Left ventricle myocardium inferior (tissue), 1 donor: ENCODE data around the gene DENND4C. TPM values are rescaled to one million over a fixed set of nuclear protein-coding genes. Genes with fewer than 3 reads are reported as not detected.

Source experiments
- DNase-seq: peaks from one replicate; pipeline ENCODE4 v3.0.0-alpha.2; 2020
- H3K27ac ChIP-seq: fragments of 200-600 bp; replicated peaks from 2 replicates; pipeline ENCODE4 v1.8.0; 2021
- H3K27me3 ChIP-seq: fragments of 200-600 bp; 2 replicates; pipeline ENCODE4 v1.8.0; 2021; ENCODE audit warnings: low read depth
- H3K36me3 ChIP-seq: fragments of 200-600 bp; 2 replicates; pipeline ENCODE4 v1.8.0; 2021
- H3K4me1 ChIP-seq: fragments of 200-600 bp; 2 replicates; pipeline ENCODE4 v1.8.0; 2021
- H3K4me3 ChIP-seq: fragments of 200-600 bp; 2 replicates; pipeline ENCODE4 v1.8.0; 2021; ENCODE audit warnings: mild to moderate bottlenecking, moderate library complexity
- H3K9me3 ChIP-seq: fragments of 200-600 bp; replicated peaks from 2 replicates; pipeline ENCODE4 v1.8.0; 2021
- intact Hi-C: fragments of 100-400 bp; cut with micrococcal nuclease; formaldehyde crosslinking; loops from one replicate; pipeline ENCODE4 v1.11.0; 2022
- total RNA-seq: library from RNA; stranded (reverse); fragmentation: NEBNext Ultra II Directional; extraction: Animal tissue kit (Norgen Biotek cat#: 25700); gene quantifications from one replicate; pipeline ENCODE4 v1.2.1, GENCODE V29; 2021
- TF ChIP-seq, protein P1 (sequence below): fragments of 200-600 bp; IDR thresholded peaks from 2 replicates; pipeline ENCODE4 v1.8.0; 2021; ENCODE audit warnings: antibody characterized with exemption, mild to moderate bottlenecking, borderline replicate concordance
- donor health status: DM: no; HTN: yes; CAD: no; lungs with severe emphysema.

The DENND4C gene
- total RNA-seq, 1 donor from 2014 or later: 20.8 TPM

DNA sequence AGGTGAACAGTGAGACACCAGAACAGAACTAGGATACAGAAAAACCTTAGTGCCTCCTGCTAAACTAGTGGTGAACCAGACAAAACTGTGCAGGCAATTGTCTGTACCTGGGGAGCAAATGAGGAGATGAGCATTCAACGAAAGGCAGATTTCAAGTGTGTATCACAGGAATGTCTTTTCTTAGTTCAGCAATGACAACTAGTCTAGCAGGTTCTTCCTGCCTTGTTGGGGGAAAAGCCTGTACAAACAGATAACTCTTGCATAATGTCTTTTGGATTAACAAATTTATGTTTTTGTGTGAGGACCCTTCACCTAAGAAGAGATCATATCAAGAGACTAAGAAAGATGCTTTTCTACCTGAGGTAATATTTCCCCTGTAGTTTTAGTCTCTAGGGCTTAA, 21.8 kb upstream of the DENND4C start:
- Histone ChIP-seq H3K4me3 (no peak overlapping the region), H3K27me3 (no peaks in the 10 kb centered on the region), H3K36me3 (no peaks in the 10 kb centered on the region), H3K27ac (no peak overlapping the region), H3K4me1 (no peaks in the 10 kb centered on the region), H3K9me3 (no peaks in the 10 kb centered on the region)
- intact Hi-C loops: no loop called here
- TF ChIP-seq, protein P1, sequence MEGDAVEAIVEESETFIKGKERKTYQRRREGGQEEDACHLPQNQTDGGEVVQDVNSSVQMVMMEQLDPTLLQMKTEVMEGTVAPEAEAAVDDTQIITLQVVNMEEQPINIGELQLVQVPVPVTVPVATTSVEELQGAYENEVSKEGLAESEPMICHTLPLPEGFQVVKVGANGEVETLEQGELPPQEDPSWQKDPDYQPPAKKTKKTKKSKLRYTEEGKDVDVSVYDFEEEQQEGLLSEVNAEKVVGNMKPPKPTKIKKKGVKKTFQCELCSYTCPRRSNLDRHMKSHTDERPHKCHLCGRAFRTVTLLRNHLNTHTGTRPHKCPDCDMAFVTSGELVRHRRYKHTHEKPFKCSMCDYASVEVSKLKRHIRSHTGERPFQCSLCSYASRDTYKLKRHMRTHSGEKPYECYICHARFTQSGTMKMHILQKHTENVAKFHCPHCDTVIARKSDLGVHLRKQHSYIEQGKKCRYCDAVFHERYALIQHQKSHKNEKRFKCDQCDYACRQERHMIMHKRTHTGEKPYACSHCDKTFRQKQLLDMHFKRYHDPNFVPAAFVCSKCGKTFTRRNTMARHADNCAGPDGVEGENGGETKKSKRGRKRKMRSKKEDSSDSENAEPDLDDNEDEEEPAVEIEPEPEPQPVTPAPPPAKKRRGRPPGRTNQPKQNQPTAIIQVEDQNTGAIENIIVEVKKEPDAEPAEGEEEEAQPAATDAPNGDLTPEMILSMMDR: no peak
- DNase-seq: no peak

DNA sequence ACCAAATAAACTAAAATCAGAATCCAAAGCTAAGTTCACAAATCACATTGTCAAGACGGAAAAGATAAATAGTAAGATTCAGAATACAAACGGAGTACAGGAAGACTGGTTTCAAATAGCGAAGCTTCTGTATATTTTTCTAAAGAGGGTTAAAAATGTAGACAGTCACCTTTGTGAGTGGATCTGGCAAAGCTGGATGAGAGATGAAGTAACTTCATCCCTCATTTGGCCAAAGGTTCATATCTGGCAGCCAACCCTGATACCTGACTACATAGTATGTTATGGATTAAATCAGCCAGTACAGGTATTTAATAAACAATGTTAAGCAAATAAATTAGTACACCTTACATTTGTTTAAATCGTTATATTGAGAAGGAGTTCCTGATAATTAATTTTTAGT, 21.3 kb upstream of the DENND4C start:
- DNase-seq: no peak
- Histone ChIP-seq H3K36me3 (no peaks in the 10 kb centered on the region), H3K4me1 (no peaks in the 10 kb centered on the region), H3K4me3 (no peak overlapping the region), H3K27ac (no peak overlapping the region), H3K9me3 (no peaks in the 10 kb centered on the region), H3K27me3 (no peaks in the 10 kb centered on the region)
- TF ChIP-seq, protein P1: no peak
- intact Hi-C loops: no loop called here

DNA sequence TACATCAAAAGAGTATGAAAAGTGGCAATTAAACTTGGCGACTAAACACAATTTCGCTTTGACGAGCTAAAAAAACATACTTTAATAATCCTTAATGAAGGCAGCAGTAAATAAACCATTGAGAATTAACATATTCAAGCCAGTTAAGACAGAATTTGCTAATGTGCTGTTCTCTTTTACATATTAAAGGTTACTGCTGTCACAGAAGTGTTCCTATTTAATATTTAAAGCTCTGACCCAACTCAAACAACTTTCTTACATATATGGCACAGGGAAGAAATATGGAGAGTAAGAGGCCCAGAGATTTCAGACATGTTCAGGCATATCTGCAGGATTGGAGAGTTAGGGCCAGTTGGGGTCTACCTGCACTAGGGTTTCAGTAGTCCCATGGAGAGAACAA, 16.7 kb upstream of the DENND4C start:
- no peaks in the 10 kb centered on the region for H3K36me3 ChIP-seq
- no peak overlapping the region for H3K4me3 ChIP-seq
- no peak overlapping the region for H3K27ac ChIP-seq
- no peaks in the 10 kb centered on the region for H3K4me1 ChIP-seq
- no peaks in the 10 kb centered on the region for H3K9me3 ChIP-seq
- no peak for DNase-seq
- H3K27me3 ChIP-seq: no peaks in the 10 kb centered on the region
- TF ChIP-seq, protein P1: no peak
- intact Hi-C loops: no loop called here

DNA sequence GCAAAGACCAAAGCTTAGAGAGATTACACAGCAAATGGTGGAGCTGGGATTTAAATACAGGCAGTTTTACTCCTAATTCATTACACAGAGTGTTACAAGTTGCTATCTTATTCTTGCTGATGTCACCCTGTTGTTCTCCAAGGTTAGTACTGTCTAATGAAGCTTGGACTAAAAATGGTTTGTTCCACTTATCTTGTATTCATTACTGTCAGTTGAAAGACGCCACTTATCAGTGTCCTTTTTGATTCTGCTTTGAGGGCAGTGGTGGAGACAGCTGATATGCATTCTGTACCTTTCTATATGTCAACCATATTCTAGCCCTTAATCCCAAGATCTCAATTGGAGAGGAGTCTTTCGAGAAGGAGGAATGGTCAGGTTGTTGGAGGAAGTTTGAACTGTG, 14.0 kb upstream of the DENND4C start:
- intact Hi-C loops: no loop called here

DNA sequence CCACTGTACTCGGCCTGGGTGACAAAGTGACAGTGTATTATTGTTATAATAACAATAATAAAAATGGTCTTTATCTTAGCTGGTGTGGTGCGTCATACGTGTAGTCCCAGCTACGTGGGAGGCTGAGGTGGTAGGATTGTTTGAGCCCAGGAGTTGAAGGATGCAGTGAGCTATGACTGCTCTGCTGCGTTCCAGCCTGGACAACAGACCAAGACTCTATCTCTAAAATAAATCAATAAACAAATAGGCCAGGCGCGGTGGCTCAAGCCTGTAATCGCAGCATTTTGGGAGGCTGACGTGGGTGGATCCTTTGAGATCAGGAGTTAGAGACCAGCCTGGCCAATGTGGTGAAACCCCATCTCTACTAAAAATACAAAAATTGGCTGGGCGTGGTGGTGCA, 9.2 kb upstream of the DENND4C start:
- no peaks in the 10 kb centered on the region for H3K9me3 ChIP-seq
- DNase-seq: no peak
- no peaks in the 10 kb centered on the region for H3K27me3 ChIP-seq
- TF ChIP-seq, protein P1: no peak
- peaks cover 6% of the 10 kb centered on the region for H3K4me1 ChIP-seq
- intact Hi-C loops: no loop called here
- no peaks in the 10 kb centered on the region for H3K36me3 ChIP-seq
- H3K4me3 ChIP-seq: no peak overlapping the region
- no peak overlapping the region for H3K27ac ChIP-seq

More for the DNA sequence above, 14.0 kb upstream of the DENND4C start:
- H3K36me3 ChIP-seq: no peaks in the 10 kb centered on the region
- no peaks in the 10 kb centered on the region for H3K4me1 ChIP-seq
- H3K27me3 ChIP-seq: no peaks in the 10 kb centered on the region
- TF ChIP-seq, protein P1: no peak
- H3K4me3 ChIP-seq: no peak overlapping the region
- no peaks in the 10 kb centered on the region for H3K9me3 ChIP-seq
- H3K27ac ChIP-seq: no peak overlapping the region
- DNase-seq: no peak

DNA sequence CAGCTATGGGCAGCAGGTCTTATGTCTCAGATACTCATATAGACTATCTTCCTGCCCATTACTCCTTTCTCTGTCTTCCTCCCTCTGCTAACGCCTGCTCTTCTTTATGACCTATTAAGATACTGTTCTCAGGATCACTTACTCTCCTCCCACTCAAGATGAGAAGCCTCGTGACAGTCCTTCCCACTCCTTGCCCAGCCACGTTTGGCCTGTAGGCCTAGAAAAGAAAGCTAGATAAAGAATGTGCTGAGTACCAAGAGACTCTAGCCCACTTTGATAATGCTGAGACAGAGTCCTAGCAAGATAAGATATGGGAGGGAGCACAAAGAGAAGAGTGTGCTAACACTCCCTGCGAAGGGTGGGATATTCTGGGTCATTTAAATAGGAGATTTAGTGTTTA, 6.8 kb upstream of the DENND4C start:
- intact Hi-C loops: no loop called here
- H3K9me3 ChIP-seq: no peaks in the 10 kb centered on the region
- peaks cover 6% of the 10 kb centered on the region for H3K4me1 ChIP-seq
- H3K27me3 ChIP-seq: no peaks in the 10 kb centered on the region
- H3K36me3 ChIP-seq: no peaks in the 10 kb centered on the region
- H3K27ac ChIP-seq: no peak overlapping the region
- no peak for DNase-seq
- no peak overlapping the region for H3K4me3 ChIP-seq
- TF ChIP-seq, protein P1: no peak
